ENCODE results near the gene INSIG1. TPM values are rescaled to one million over a fixed set of nuclear protein-coding genes. Genes with fewer than 3 reads are reported as not detected.

INSIG1 gene
- polyA plus RNA-seq, 3 donors, result 37.1 to 85.6 (median 39.6) TPM

DNA sequence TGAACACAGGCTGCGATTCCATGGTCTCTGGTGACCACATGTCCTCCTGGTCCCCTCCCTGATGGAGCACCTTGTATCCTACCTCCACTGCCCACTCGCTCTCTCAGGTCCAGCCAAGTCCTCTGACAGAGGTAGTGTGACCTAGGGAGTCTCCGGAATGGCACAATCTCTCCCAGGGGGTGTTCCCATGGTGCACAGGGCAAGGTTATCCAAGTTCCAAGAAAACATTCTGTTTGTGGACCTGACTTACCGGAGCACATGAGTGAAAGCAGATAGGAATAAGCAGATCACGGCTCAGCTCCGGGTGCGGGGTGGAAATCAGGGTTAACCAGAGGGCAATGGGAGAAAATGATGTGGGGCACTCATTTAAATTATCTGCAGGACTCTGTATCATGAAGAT lies 45.8 kb upstream of the INSIG1 start:
- Histone ChIP-seq H3K27ac (ENCODE audit: low read depth in 1 of 2, low read length in 2 of 2) (no peak overlapping the region), H4K20me1 (ENCODE audit: insufficient read depth, low read length) (no peaks in the 10 kb centered on the region), H3K4me2 (replicated peaks; ENCODE audit: extremely low read depth, low read length, poor library complexity, severe bottlenecking) (no peak overlapping the region), H3K4me1 (ENCODE audit: control insufficient read depth in 1 of 2, insufficient read depth in 2 of 2, low read length in 2 of 2) (peaks cover 0 to 6% of the 10 kb centered on the region in 2 donors), H3K27me3 (ENCODE audit: control insufficient read depth in 2 of 2, insufficient read depth in 2 of 2, low read length in 2 of 2) (no peaks in the 10 kb centered on the region), H3K9ac (ENCODE audit: insufficient read depth, low read length, poor library complexity, severe bottlenecking) (no peak overlapping the region), H2AFZ (ENCODE audit: insufficient read depth, low read depth, low read length, poor library complexity, severe bottlenecking) (no peak overlapping the region), H3K79me2 (ENCODE audit: insufficient read depth, low read length) (no peaks in the 10 kb centered on the region), H3K4me3 (replicated peaks in 1 of 3; ENCODE audit: low read depth in 2 of 3, low read length in 3 of 3) (no peak overlapping the region), H3K36me3 (replicated peaks in 1 of 2; ENCODE audit: control insufficient read depth in 1 of 2, insufficient read depth in 2 of 2, low read length in 2 of 2) (no peaks in the 10 kb centered on the region), H3K9me3 (replicated peaks in 1 of 2; ENCODE audit: control insufficient read depth in 1 of 2, insufficient read depth in 1 of 2, low read length in 2 of 2) (no peaks in the 10 kb centered on the region)
- H3K4me1 Mint-ChIP-seq, result peaks cover 9% of the 10 kb centered on the region
- H3K4me3 Mint-ChIP-seq, result no peak overlapping the region
- no peaks in the 10 kb centered on the region for H3K36me3 Mint-ChIP-seq
- intact Hi-C loops (cut with micrococcal nuclease), result no loop called here
- H3K27me3 Mint-ChIP-seq (ENCODE audit: low read depth in 3 of 3), result peaks cover 3 to 11% (median 3%) of the 10 kb centered on the region in 3 donors
- H3K27ac Mint-ChIP-seq, result no peak overlapping the region
- WGBS (ENCODE audit: insufficient coverage), result 88% methylated on average over 5 of the region's 7 CpGs
- H3K9me3 Mint-ChIP-seq, result peaks cover 0 to 6% (median 0%) of the 10 kb centered on the region in 7 donors
- no peak for DNase-seq
- TF ChIP-seq, protein P1, sequence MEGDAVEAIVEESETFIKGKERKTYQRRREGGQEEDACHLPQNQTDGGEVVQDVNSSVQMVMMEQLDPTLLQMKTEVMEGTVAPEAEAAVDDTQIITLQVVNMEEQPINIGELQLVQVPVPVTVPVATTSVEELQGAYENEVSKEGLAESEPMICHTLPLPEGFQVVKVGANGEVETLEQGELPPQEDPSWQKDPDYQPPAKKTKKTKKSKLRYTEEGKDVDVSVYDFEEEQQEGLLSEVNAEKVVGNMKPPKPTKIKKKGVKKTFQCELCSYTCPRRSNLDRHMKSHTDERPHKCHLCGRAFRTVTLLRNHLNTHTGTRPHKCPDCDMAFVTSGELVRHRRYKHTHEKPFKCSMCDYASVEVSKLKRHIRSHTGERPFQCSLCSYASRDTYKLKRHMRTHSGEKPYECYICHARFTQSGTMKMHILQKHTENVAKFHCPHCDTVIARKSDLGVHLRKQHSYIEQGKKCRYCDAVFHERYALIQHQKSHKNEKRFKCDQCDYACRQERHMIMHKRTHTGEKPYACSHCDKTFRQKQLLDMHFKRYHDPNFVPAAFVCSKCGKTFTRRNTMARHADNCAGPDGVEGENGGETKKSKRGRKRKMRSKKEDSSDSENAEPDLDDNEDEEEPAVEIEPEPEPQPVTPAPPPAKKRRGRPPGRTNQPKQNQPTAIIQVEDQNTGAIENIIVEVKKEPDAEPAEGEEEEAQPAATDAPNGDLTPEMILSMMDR (IDR thresholded peaks at IDR 0.05), result no peak

DNA sequence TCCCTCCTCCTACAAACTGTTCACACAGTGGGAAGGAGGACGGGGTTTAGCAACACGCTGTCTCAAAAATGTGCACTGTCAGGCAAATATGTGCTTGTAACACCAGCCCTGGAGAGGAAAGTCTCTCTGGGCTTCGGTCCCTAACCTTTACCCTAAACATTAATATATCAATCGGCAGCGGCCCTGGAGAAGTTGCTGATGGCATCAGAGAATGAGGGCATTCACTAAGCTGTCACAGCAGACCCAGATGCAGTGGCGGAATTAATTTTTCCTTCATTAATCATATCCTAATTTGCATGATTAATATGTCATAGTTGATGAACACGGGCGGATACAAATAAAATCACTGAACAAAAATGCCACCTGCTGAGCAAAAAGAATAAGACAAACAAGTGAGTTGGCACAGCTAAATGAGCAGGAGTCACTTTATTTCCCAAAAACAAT lies 45.2 kb upstream of the INSIG1 start:
- peaks cover 3 to 11% (median 3%) of the 10 kb centered on the region in 3 donors for H3K27me3 Mint-ChIP-seq (ENCODE audit: low read depth in 3 of 3)
- H3K9me3 Mint-ChIP-seq, result peaks cover 0 to 6% (median 0%) of the 10 kb centered on the region in 7 donors
- Histone ChIP-seq H3K9me3 (replicated peaks in 1 of 2; ENCODE audit: control insufficient read depth in 1 of 2, insufficient read depth in 1 of 2, low read length in 2 of 2) (no peaks in the 10 kb centered on the region), H3K36me3 (replicated peaks in 1 of 2; ENCODE audit: control insufficient read depth in 1 of 2, insufficient read depth in 2 of 2, low read length in 2 of 2) (no peaks in the 10 kb centered on the region), H2AFZ (ENCODE audit: insufficient read depth, low read depth, low read length, poor library complexity, severe bottlenecking) (no peak overlapping the region), H3K9ac (ENCODE audit: insufficient read depth, low read length, poor library complexity, severe bottlenecking) (no peak overlapping the region), H3K4me3 (replicated peaks in 1 of 3; ENCODE audit: low read depth in 2 of 3, low read length in 3 of 3) (no peak overlapping the region), H3K27ac (ENCODE audit: low read depth in 1 of 2, low read length in 2 of 2) (no peak overlapping the region), H3K4me2 (replicated peaks; ENCODE audit: extremely low read depth, low read length, poor library complexity, severe bottlenecking) (no peak overlapping the region), H4K20me1 (ENCODE audit: insufficient read depth, low read length) (no peaks in the 10 kb centered on the region), H3K4me1 (ENCODE audit: control insufficient read depth in 1 of 2, insufficient read depth in 2 of 2, low read length in 2 of 2) (peaks cover 0 to 6% of the 10 kb centered on the region in 2 donors), H3K27me3 (ENCODE audit: control insufficient read depth in 2 of 2, insufficient read depth in 2 of 2, low read length in 2 of 2) (no peaks in the 10 kb centered on the region), H3K79me2 (ENCODE audit: insufficient read depth, low read length) (no peaks in the 10 kb centered on the region)
- H3K27ac Mint-ChIP-seq, result no peak overlapping the region
- H3K4me3 Mint-ChIP-seq, result no peak overlapping the region
- intact Hi-C loops (cut with micrococcal nuclease), result no loop called here
- peaks cover 9% of the 10 kb centered on the region for H3K4me1 Mint-ChIP-seq
- no peak for DNase-seq
- H3K36me3 Mint-ChIP-seq, result no peaks in the 10 kb centered on the region
- TF ChIP-seq, protein P1 (IDR thresholded peaks at IDR 0.05), result no peak
- WGBS (ENCODE audit: insufficient coverage), result no CpG with 5 or more reads among the region's 8 CpGs

Measured in CD14-positive monocyte (primary cell).